Endothelial cell (in vitro differentiated cells): ENCODE results near the gene ISOC2. TPM values are rescaled to one million over a fixed set of nuclear protein-coding genes. Genes with fewer than 3 reads are reported as not detected.
"Not testable (repeated sequence)": the region's sequence is repeated elsewhere in the genome, so short reads cannot be mapped to it uniquely, and the experiment has no call there.

ENCODE experiments used
- DNase-seq: peaks from one replicate; pipeline ENCODE4 v3.0.0; 2021; ENCODE audit warnings: low spot score
- H3K27ac Mint-ChIP-seq: one replicate; pipeline ENCODE4 v1.8.0; 2021; ENCODE audit warnings: mixed read lengths, inconsistent platforms; ENCODE audit not compliant: unreplicated experiment
- H3K27me3 Mint-ChIP-seq: one replicate; pipeline ENCODE4 v1.8.0; 2021; ENCODE audit warnings: mild to moderate bottlenecking, moderate library complexity, mixed read lengths, inconsistent platforms; ENCODE audit not compliant: unreplicated experiment
- H3K36me3 Mint-ChIP-seq: one replicate; pipeline ENCODE4 v1.8.0; 2021; ENCODE audit warnings: mild to moderate bottlenecking, low read depth, mixed read lengths, inconsistent platforms; ENCODE audit not compliant: unreplicated experiment
- H3K4me1 Mint-ChIP-seq: one replicate; pipeline ENCODE4 v1.8.0; 2021; ENCODE audit warnings: mild to moderate bottlenecking, mixed read lengths, inconsistent platforms; ENCODE audit not compliant: unreplicated experiment
- H3K4me3 Mint-ChIP-seq: one replicate; pipeline ENCODE4 v1.8.0; 2021; ENCODE audit warnings: mild to moderate bottlenecking, mixed read lengths, inconsistent platforms; ENCODE audit not compliant: unreplicated experiment
- H3K9me3 Mint-ChIP-seq: one replicate; pipeline ENCODE4 v1.8.0; 2021; ENCODE audit warnings: mixed read lengths, inconsistent platforms; ENCODE audit not compliant: unreplicated experiment
- CTCF ChIP-seq: fragments of 200-600 bp; sonication (generic); IDR thresholded peaks from one replicate; pipeline ENCODE4 v1.5.0; 2021; ENCODE audit warnings: antibody characterized with exemption; ENCODE audit not compliant: unreplicated experiment
- total RNA-seq: library from RNA; stranded (reverse); fragmentation: NEBNext Ultra II Directional; extraction: Animal tissue kit (Norgen Biotek cat#: 25700); gene quantifications from one replicate; pipeline ENCODE4 v1.2.1, GENCODE V29; 2021; ENCODE audit not compliant: unreplicated experiment

The ISOC2 gene
- total RNA-seq, 1 donor from 2014 or later, result 20.2 TPM

- Mint-ChIP-seq H3K27ac (no peak overlapping the region), H3K4me1 (no peaks in the 10 kb centered on the region), H3K27me3 (peaks cover 4% of the 10 kb centered on the region), H3K4me3 (no peak overlapping the region), H3K9me3 (no peaks in the 10 kb centered on the region), H3K36me3 (peaks cover 11% of the 10 kb centered on the region)
- no peak for DNase-seq
- TF ChIP-seq CTCF, result no peak
These were observed 36.9 kb upstream of the ISOC2 start for GRCh38 chr19:55498246-55498840.

- TF ChIP-seq CTCF, result no peak
- Mint-ChIP-seq H3K36me3 (peaks cover 11% of the 10 kb centered on the region), H3K27ac (no peak overlapping the region), H3K4me1 (no peaks in the 10 kb centered on the region), H3K4me3 (no peak overlapping the region), H3K27me3 (peaks cover 4% of the 10 kb centered on the region), H3K9me3 (no peaks in the 10 kb centered on the region)
- DNase-seq, result no peak
These were observed 36.3 kb upstream of the ISOC2 start for GRCh38 chr19:55497763-55498162.

GRCh38 chr19:55496820-55497219 is 35.4 kb upstream of the ISOC2 start:
- not testable (repeated sequence) for DNase-seq, H3K4me3 Mint-ChIP-seq, H3K27ac Mint-ChIP-seq

GRCh38 chr19:55495646-55496349 is 34.4 kb upstream of the ISOC2 start:
- Mint-ChIP-seq H3K27me3 (peaks cover 2% of the 10 kb centered on the region), H3K4me1 (no peaks in the 10 kb centered on the region), H3K4me3 (no peak overlapping the region), H3K27ac (no peak overlapping the region), H3K36me3 (peaks cover 5% of the 10 kb centered on the region), H3K9me3 (no peaks in the 10 kb centered on the region)
- no peak for TF ChIP-seq CTCF
- DNase-seq, result no peak

More at GRCh38 chr19:55496820-55497219, 35.4 kb upstream of the ISOC2 start:
- H3K36me3 Mint-ChIP-seq, H3K27me3 Mint-ChIP-seq, H3K4me1 Mint-ChIP-seq, H3K9me3 Mint-ChIP-seq: not testable (repeated sequence)

GRCh38 chr19:55494172-55494761 is 32.8 kb upstream of the ISOC2 start:
- no peak overlapping the region for H3K4me3 Mint-ChIP-seq
- TF ChIP-seq CTCF, result no peak
- peaks cover 1% of the 10 kb centered on the region for H3K36me3 Mint-ChIP-seq
- DNase-seq, result no peak
- H3K4me1 Mint-ChIP-seq, result no peaks in the 10 kb centered on the region
- H3K9me3 Mint-ChIP-seq, result no peaks in the 10 kb centered on the region
- H3K27ac Mint-ChIP-seq, result no peak overlapping the region
- no peaks in the 10 kb centered on the region for H3K27me3 Mint-ChIP-seq
